Cerebellar nuclear complex (tissue), 1 donor: ENCODE measurements around the gene ALOX5.
"Not testable (repeated sequence)": the region's sequence is repeated elsewhere in the genome, so short reads cannot be mapped to it uniquely, and the experiment has no call there.

Source experiments
- DNase-seq, 2 experiments: peaks; one replicate each; lab custom pipeline; 2025; lab: John Stamatoyannopoulos, UW

ALOX5 gene

DNA sequence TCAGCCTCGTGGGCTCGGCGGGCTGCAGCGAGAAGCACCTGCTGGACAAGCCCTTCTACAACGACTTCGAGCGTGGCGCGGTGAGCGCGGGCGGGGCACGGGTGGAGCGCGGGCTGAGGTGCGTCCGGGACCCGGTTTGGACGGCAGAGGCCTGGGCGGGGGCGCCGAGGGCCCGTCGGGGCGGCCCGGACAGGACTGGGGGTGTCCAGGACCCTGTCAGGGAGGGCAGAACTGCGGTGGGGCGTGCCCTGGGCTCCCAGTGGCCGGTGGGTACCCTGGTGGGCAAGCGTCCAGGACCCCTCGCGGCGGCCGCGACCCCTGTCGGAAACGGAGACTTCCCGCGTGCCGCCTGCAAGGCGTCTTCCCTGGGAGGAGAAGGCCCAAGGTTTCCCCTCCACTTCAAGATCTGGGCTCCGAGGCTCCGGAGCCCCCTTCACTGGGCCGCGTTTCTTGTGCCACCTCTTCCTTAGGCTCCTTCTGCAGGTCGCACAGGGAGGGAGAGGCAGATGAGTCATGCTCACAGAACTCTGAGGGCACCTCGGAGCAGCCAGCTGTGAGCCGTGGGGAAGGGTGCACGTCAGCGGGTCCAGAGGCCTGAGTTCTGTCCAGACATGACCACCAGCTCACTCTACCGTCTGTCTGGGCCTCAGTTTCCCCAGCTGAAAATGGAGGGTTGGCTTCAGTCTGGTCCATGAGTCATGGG is 485 bp downstream of the ALOX5 start:
- no peak for DNase-seq

DNA sequence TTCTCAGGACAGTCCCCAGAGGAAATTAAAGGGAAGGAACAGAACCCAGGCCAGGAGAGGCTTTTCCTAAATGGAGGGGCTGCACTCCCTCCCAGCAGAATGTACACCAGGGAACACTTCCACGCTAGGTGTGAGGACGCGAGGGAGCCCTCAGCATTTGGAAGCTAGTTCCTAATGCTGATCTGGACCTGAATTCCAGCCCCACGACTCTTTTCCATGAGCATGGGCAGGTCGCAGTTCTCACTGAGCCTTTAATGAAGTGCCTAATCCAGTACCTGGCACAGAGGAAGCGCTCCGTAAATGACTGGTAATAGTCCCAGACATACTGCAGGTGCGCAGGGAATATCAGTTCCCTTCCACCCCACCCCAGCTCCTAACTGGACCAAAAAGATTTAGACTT is 1.1 kb downstream of the ALOX5 start:
- DNase-seq = no peak

DNA sequence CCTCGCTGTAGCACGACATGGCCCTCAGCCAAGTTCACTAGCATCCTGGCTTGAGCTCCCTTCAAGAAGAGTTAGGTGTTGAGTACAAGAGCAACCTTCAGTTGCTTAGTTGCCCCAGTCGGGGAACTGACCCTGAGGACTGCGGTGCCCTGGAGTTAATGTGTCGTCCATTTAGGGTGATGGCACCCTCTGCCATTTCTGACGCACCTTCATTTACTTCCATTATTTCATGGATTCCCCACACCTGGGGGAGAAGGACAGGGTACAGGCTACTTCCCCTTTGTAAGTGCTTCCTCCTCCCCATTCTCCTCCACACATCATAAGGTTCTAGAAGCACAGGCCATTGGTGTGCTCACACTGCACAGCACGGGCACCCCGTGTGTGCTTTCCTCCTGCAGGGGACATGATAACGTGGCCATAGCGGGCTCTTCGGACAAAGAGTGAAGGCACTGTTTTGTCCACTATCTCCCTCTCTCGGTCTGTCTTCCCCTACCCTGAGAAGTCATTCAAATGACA is 1.8 kb downstream of the ALOX5 start:
- no peak for DNase-seq

DNA sequence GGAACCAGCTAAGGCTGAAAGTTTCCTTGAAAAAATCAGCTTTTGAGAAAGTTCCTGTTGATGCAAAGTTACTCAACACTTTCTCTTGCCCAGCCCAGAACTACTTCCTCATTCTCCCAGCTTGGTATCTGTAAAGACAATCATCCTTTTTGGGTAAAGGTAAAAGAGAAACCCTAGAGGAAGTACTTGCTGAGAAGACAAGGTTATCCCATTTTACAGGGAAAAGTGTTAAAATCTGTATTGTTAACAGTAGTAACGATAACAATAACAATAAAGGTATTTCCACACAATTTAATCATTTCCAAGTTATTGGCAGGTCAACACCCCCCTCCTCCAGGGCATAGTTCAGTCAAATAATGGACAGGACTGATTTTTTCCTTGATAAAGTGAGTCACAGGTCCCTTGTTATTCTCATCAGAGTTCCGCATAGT is 2.4 kb downstream of the ALOX5 start:
- DNase-seq = no peak

DNA sequence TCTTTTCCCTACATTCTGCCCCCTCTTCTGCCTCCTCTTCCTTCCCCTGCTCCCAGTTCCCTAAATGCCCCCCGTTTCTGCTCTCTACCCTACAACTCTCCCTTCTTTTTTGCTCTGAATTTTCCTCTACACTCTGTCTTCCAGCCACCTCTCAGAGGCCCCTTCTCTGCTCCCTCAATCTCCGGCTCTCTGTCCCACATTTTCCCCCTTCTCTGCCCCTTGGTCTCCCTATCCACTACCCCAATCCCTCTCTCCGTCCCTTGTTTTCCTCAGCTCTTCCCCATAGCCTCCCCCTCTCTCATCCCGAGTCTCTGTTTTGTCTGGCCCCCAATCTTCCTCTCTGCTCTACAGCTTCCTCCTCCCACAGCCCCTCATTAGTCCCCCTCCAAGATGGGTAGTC is 3.3 kb downstream of the ALOX5 start:
- no peak for DNase-seq

DNA sequence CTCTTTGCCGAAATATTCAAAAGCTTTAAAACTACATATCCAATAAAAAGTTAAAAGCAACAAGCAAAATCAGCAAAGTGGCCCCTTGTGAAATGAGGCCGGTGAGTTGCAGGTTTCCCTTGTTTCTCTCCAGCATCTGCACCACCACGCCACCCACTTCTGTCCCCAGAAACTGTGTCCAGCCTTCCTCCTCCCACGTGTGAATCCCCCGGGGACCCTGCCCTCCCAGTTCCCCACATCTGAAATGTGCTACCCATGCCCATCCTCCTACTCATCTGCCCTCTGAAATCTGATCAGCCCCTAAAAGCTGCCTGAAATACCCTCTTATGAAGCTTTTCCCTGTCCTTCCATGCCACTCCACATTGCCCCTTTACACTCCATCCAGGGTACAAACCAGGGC is 3.8 kb downstream of the ALOX5 start:
- no peak for DNase-seq

DNA sequence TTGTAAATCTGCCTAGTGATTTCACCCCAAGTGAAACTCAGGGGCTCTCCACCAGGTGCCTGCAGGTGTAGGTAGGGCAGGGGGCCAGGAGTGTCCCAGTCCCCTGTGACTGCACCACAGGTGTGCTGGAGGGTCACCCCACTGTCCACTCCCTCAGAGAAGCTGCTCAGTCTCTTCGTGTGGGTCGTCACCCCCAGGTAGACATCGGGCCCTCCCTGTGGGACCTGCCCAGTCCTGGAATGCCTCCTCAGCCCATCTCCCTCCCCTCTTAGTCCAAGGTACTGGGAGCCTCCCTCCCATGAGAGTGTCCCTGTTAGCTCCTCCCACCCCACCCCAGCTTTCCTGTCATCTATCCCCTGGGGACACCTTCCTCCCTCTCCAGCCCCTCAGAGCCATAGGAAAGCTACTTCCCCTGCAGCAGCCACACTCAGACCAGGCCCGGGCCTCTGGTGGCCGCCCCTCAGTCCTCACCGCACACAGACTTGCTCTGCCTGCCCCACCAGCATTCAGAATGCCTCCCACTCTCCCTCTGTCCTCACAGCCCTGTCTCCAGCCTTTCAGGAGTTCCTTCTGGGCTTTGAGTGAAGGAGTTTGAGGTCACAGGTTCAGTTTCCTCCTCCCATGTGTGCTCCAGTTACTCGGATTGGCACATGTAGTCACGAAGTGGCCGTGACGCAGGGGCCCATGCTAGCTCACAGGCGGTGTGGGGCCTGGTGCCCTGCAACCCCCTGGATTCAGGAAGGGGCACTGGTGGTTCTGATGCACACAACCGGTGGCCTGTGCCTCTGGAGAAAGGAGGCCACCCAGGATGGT is 5.1 kb downstream of the ALOX5 start:
- DNase-seq = no peak

DNA sequence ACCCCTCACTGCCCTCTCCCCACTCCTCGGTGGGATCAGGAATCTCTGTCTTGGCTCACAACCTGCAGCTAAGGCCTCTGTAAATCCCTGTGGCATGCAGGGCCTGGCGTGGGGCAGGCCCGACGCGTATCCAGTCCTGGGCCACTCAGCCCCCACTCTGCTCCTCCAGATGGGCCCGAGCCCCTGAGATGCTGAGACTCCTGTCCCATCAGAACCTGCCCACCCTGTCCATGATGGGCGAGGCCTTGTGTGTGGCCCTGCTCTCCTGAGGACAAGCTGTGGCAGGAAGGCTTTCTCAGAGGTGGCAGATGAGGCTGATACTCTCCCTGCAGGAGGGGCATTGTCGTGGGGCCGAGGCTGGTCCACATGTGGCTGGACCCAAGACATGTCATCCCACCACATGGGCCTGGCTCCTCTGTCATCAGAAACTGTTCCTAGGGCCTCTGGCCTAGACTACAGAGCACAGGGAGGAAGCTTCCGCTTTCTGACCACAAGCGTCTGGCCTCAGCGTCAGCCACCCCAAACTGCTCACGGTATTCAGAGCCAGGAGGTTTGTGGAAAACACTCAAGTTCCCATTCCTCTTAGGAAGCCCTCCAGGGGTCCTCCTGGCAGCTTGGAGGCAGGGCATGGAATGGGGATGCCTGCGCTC is 6.0 kb downstream of the ALOX5 start:
- DNase-seq = no peak

DNA sequence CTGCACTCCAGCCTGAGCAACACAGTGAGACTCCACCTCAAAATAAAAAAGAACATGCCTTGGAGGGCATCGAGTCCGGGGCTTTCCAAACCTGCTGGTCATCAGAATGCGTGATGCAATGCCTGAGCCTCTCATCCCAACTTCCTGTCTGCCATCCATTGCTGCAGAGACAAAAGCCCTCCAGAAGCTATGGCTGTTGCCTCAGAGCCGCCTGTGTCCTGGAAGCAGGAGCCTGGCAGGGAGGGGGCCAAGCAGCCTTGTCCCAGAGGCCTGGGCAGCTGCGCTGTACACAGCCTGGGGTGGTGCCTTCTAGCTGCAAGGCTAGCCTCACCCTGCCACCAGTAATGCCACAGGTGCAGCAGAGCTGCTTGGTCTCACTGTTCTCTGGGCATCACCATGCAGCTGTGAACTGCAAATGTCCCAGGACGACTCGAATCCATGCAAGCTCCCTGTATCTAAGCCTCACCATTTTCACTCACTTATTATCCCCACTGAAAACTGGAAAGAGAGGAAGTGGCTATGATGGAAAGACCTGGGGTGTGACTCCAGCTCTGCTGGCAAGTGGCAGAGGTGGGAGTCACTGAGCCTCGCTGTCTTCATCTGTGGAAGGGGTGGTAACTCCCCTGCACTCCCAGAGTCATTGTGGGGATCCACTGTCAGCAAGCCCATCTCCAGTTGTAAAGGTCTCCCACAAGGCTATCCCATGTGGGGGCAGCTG is 7.0 kb downstream of the ALOX5 start:
- no peak for DNase-seq

DNA sequence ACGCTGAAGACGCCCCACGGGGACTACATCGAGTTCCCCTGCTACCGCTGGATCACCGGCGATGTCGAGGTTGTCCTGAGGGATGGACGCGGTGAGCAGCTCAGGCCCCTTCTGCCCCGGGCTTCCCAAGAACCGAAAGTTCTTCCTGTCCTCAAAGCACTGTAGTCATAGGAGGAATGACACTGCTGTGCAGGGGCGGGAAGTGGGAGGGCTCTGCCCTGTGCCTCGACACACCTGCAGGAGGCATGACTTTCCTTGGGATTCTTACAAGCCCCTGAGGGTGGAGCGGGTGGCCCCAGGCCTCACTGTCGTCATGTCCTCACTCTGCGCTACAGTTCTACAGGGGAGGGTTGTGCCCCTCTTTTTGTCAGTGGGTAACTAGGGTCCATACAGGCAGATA is 8.6 kb downstream of the ALOX5 start:
- DNase-seq = no peak

DNA sequence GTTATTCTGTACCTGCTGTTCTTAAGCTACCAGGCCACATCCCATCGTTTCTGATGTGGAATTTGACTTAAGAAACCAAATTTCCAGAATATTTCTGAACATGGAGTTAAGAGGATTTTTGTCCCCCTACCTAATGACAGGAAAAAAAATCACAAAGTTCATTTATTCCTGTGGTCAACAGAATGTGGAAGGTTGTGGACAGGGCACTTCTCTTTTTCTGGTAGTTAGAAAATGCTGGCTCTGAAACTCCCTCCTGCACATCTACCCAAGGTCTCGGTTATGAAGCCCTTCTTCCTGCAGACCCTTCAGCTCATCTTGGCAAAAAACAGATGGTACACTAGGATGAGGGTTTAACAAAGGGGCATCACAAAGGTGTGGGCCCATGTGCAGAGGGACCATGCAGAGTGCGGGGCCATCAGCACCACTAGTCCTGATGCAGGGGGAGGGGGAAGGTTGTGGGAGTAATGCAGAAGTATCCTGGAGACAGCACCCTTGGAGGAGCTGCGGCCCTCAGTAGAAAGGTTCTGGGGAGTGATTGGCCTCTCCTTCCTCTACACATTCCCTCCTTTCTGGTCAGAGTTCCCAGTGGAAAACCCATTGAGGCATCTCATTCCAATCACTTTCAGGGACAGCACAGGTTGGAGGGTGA is 9.8 kb downstream of the ALOX5 start:
- DNase-seq = no peak

DNA sequence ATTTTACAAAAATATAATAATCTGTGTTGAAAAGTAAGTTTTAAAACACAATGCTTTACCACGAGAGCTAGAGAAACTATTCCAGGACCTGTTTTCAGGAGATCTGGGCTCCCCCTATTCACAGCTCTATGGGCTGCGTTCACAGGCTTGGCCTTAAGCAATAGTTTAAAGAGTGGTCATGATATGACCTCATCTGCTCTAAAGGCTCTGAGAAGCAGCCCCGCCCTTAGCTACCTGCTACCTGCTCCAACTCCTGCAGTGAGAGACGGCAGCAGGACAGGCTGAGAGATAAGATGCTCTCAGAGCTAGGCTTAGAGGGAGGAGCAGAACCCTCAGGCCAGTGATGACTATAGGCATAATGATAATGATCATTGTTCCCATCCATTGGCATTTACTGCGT is 12.6 kb downstream of the ALOX5 start:
- no peak for DNase-seq

DNA sequence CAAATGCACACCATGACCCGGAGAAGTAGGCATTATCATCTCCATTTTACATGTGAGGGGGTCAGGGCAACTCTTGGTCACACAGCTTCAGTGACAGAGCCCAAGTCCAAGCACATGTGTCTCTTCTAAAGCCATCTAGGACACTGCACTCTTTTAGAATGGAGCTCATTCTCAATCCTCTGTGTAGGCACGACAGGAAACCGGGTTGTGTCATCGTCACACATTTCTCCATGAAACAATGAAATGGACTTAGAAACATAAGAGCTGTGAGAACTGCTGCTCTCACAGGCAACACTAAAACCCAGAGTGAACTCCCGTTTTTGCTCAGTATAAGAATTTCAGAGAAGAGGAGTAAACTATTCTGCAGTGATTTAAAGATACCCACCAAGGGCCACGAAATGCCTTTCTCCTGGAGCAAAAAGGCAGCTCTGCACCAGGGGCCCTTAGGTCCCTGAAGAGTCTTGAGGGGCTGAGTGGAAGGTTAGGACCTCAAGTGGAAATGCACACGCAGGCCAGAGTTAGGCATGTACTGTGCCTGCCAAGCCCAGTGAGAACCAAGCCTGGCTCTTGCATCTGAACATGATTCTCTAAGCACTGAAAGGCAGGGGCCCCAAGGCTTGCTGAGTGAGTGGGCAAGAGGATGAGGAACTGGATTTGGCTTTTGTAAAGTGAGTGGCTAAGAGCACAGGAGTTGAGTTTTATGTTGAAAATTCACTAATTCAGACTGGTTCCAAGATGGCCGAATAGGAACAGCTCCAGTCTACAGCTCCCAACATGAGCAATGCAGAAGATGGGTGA is 13.3 kb downstream of the ALOX5 start:
- no peak for DNase-seq

DNA sequence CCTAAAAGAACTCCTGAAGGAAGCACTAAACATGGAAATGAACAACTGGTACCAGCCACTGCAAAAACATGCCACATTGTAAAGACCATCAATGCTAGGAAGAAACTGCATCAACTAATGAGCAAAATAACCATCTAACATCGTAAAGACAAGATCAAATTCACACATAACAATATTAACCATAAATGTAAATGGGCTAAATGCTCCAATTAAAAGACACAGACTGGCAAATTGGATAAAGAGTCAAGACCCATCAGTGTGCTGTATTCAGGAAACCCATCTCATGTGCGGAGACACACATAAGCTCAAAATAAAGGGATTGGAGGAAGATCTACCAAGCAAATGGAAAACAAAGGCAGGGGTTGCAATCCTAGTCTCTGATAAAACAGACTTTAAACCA is 15.7 kb downstream of the ALOX5 start:
- DNase-seq = not testable (repeated sequence)

DNA sequence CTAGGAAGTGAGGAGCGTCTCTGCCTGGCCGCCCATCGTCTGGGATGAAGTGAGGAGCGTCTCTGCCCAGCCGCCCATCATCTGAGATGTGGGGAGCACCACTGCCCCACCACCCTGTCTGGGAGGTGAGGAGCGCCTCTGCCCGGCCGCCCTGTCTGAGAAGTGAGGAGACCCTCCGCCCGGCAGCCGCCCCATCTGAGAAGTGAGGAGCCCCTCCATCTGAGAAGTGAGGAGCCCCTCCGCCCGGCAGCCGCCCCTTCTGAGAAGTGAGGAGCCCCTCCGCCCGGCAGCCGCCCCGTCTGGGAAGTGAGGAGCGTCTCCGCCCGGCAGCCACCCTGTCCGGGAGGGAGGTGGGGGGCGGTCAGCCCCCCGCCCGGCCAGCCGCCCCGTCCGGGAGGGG is 17.6 kb downstream of the ALOX5 start:
- DNase-seq = not testable (repeated sequence)

DNA sequence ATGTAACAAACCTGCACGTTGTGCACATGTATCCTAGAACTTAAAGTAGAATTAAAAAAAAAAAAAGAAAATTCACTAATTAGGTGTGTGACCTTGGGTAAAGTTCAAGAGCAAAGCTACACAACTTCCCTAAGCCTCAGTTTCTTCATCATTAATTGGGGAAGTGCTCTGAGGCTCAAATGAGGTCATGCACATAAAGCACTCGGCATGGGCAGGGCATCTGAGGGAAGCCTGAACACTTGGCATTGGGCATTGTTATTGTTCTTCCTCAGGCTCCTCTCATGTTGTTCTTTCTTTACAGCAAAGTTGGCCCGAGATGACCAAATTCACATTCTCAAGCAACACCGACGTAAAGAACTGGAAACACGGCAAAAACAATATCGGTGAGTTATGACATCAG is 21.5 kb downstream of the ALOX5 start:
- no peak for DNase-seq

DNA sequence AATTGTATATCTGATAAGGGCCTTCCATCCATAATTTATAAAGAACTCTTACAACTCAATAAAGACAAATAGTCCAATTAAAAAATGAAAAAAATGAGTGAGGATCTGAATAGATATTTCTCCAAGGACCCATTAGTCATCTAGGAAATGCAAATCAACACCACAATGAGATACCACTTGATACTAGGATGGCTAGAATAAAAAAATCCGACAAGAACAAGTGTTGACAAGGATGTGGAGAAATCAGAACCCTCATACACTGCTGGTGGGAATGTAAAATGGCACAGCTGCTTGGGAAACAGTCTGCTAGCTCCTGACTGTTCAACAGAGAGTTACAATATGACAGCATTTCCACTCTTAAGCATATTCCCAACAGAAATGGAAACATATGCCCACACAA is 24.6 kb downstream of the ALOX5 start:
- DNase-seq = no peak

DNA sequence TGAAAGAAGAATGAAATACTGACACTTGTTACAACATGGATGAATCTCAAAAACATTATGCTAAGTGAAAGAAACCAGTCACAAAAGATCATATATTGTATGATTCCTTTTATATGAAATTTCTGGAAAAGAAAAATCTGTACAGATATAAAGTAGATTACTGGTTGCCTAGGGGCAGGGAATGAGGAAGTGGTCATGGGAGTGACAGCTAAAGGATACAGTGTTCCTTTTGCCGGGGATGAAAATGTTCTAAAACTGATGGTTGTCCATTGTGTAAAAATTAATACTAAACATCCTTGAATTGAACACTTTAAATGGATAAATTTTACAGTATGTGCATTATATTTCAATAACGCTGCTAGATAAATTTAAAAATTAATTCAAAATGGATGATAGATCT is 25.1 kb downstream of the ALOX5 start:
- DNase-seq = no peak

DNA sequence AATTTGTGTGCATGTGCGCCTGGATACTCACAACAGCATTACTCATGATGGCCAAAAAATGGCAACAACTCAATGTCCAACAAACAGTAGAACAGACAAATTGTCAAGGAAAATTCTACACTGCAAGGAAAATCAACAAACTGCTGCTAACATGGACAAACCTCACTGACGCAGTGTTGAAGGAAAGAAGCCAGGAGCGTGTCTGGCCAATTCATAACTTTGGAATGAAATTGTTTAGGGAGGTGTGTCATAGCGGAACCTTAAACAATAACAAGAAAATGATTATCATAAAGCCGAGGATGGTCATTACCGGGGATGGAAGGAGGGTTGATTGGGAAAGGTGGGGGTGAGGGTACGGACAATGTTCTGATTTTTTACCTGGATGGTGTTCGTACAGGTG is 29.1 kb downstream of the ALOX5 start:
- DNase-seq = no peak

DNA sequence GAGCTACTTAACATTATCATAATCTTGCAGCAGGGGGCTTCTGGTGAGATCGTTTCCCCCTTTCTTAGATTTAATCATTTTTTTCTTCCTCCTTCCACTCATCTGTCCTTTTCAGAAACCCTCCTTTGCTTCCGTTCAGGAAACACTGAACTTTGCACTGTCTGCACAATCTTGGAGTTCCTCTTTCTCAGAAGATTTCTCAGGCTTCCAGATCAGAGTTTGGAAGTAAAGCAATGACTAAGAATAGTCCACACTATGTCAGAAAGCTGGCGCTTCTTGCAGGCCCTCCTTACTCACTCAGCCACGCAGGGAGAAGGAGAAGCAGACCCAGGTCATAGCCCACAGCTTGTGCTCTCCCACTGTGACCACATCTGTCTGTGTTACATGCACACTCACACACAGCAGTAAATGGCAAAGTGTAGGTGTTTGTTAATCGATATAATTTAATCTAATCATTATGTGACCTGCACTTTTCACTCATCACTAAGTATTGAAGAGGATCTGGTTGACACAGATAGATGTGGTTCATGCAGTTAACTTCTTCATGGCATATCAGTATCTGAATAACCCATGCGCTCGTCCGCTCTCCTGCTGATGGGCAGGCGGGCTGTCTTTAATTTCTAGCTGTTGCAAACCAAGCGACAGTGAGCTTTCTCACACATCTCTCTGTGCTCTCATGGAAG is 30.2 kb downstream of the ALOX5 start:
- no peak for DNase-seq
